HL-60 (cell line): ENCODE measurements around the gene KRTAP4-3.

ENCODE experiments used
- DNase-seq, 2 experiments: peaks; one replicate each; pipeline ENCODE4 v3.0.0-alpha.2; 2010 to 2020; ENCODE audit warnings: low read depth in 1 of 2, low spot score in 1 of 2
- H3K27ac ChIP-seq: fragments of 250-450 bp; sonication (Bioruptor Pico); replicated peaks from 2 replicates; pipeline ENCODE4 v1.5.1; 2020; ENCODE audit warnings: mild to moderate bottlenecking, moderate library complexity
- H3K27me3 ChIP-seq: fragments of 250-450 bp; sonication (Bioruptor Pico); 2 replicates; pipeline ENCODE4 v1.5.1; 2021; ENCODE audit warnings: mild to moderate bottlenecking, moderate library complexity; ENCODE audit not compliant: insufficient read depth, poor library complexity, severe bottlenecking
- H3K4me3 ChIP-seq: replicated peaks from 2 replicates; pipeline ENCODE4 v1.5.1; 2011; ENCODE audit warnings: mild to moderate bottlenecking, control low read depth, low read length; ENCODE audit not compliant: insufficient read depth
- GABPA ChIP-seq: IDR thresholded peaks from 2 replicates; pipeline ENCODE4 v1.6.1; 2012; ENCODE audit warnings: low read depth
- POLR2AphosphoS5 ChIP-seq: IDR thresholded peaks from 2 replicates; pipeline ENCODE4 v1.6.1; 2012; ENCODE audit warnings: low read depth
- SPI1 ChIP-seq: IDR thresholded peaks from 2 replicates; pipeline ENCODE4 v1.6.1; 2012; ENCODE audit warnings: low read depth, mild to moderate bottlenecking, borderline replicate concordance
- TF ChIP-seq, protein P1 (sequence below): IDR thresholded peaks from 2 replicates; pipeline ENCODE4 v1.6.1; 2012; ENCODE audit warnings: low read depth; ENCODE audit not compliant: insufficient replicate concordance
- TF ChIP-seq, protein P2 (sequence below): IDR thresholded peaks from one replicate; pipeline ENCODE4 v1.5.1; 2011; ENCODE audit warnings: low read length, control low read depth, inconsistent platforms; ENCODE audit not compliant: insufficient read depth

The KRTAP4-3 gene

DNA sequence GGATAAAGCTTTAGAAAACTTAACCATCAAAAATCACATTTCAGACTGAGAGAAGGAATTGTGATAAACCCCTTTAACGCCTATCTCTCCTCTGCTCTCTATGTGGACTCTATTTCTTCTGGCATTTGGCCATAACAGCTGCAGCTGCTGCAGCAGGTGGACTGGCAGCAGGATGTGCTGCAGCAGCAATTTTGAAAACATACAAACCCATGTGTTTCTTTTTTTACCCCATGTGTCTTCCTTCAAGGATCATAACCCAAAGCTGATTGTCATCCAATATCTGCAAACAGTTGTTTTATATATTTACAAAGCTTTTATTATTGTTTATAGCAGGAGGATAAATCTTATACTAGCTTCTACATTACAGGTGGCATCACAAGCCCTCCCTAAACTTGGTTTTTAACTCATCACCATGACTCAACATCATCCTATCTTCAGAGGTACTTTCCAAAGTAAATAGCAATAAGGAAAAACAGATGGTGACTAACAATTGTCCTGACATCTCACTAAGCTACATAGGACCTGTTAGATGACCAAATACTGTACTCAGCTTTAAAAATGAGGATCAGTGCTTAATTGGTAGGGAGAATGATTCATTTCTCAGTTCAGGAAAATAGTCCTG lies 43.9 kb upstream of the KRTAP4-3 start:
- H3K27ac ChIP-seq, result no peak overlapping the region
- DNase-seq, result no peak
- H3K27me3 ChIP-seq, result peaks cover 7% of the 10 kb centered on the region
- TF ChIP-seq, protein P1, sequence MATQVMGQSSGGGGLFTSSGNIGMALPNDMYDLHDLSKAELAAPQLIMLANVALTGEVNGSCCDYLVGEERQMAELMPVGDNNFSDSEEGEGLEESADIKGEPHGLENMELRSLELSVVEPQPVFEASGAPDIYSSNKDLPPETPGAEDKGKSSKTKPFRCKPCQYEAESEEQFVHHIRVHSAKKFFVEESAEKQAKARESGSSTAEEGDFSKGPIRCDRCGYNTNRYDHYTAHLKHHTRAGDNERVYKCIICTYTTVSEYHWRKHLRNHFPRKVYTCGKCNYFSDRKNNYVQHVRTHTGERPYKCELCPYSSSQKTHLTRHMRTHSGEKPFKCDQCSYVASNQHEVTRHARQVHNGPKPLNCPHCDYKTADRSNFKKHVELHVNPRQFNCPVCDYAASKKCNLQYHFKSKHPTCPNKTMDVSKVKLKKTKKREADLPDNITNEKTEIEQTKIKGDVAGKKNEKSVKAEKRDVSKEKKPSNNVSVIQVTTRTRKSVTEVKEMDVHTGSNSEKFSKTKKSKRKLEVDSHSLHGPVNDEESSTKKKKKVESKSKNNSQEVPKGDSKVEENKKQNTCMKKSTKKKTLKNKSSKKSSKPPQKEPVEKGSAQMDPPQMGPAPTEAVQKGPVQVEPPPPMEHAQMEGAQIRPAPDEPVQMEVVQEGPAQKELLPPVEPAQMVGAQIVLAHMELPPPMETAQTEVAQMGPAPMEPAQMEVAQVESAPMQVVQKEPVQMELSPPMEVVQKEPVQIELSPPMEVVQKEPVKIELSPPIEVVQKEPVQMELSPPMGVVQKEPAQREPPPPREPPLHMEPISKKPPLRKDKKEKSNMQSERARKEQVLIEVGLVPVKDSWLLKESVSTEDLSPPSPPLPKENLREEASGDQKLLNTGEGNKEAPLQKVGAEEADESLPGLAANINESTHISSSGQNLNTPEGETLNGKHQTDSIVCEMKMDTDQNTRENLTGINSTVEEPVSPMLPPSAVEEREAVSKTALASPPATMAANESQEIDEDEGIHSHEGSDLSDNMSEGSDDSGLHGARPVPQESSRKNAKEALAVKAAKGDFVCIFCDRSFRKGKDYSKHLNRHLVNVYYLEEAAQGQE, result no peak
- TF ChIP-seq, protein P2, sequence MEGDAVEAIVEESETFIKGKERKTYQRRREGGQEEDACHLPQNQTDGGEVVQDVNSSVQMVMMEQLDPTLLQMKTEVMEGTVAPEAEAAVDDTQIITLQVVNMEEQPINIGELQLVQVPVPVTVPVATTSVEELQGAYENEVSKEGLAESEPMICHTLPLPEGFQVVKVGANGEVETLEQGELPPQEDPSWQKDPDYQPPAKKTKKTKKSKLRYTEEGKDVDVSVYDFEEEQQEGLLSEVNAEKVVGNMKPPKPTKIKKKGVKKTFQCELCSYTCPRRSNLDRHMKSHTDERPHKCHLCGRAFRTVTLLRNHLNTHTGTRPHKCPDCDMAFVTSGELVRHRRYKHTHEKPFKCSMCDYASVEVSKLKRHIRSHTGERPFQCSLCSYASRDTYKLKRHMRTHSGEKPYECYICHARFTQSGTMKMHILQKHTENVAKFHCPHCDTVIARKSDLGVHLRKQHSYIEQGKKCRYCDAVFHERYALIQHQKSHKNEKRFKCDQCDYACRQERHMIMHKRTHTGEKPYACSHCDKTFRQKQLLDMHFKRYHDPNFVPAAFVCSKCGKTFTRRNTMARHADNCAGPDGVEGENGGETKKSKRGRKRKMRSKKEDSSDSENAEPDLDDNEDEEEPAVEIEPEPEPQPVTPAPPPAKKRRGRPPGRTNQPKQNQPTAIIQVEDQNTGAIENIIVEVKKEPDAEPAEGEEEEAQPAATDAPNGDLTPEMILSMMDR, result no peak
- TF ChIP-seq SPI1 (no peak), GABPA (no peak), POLR2AphosphoS5 (no peak)
- no peak overlapping the region for H3K4me3 ChIP-seq

DNA sequence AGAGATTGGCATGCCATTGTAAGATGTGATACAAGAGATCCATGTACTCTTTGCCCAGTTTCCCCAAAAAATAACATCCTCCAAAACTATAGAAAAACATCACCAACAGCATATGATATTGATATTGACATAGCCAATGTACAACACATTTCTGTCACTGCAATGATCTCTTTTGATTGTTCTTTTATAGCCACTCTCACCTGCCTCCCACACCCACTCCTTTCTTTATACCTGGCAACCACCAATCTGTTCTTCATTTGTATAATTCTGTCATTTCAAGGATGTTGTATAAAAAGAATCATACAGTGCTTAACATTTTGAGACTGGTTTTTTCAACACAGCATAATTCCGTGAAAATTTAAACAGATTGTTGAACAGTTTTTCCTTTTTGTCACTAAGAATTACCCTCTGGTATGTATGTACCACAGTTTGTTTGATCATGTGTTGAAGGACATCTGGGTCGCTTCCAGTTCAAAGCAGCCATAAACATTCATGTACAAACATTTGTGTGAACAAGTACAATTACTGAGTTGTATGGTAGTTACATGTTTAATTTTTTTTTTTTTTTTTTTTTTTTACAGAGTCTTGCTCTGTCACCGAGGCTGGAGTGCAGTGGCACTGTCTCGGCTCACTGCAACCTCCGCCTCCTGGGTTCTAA lies 31.5 kb upstream of the KRTAP4-3 start:
- Histone ChIP-seq H3K4me3 (no peak overlapping the region), H3K27ac (no peak overlapping the region), H3K27me3 (no peaks in the 10 kb centered on the region)
- TF ChIP-seq, protein P1, result no peak
- TF ChIP-seq POLR2AphosphoS5, result no peak
- TF ChIP-seq, protein P2, result no peak
- TF ChIP-seq SPI1, result no peak
- no peak for DNase-seq

- H3K27ac ChIP-seq, result no peak overlapping the region
- H3K4me3 ChIP-seq, result no peak overlapping the region
- no peaks in the 10 kb centered on the region for H3K27me3 ChIP-seq
- TF ChIP-seq SPI1, result no peak
- TF ChIP-seq, protein P1, result no peak
- TF ChIP-seq POLR2AphosphoS5, result no peak
- TF ChIP-seq, protein P2, result no peak
- DNase-seq, result no peak
Observed at GRCh38 chr17:41196068-41196467, 28.0 kb upstream of the KRTAP4-3 start.
